ENCODE measurements around the gene GFPT2. TPM values are rescaled to one million over a fixed set of nuclear protein-coding genes. Genes with fewer than 3 reads are reported as not detected.

Gene GFPT2
- total RNA-seq, 1 donor from 2014 or later: 0.13 TPM

DNA sequence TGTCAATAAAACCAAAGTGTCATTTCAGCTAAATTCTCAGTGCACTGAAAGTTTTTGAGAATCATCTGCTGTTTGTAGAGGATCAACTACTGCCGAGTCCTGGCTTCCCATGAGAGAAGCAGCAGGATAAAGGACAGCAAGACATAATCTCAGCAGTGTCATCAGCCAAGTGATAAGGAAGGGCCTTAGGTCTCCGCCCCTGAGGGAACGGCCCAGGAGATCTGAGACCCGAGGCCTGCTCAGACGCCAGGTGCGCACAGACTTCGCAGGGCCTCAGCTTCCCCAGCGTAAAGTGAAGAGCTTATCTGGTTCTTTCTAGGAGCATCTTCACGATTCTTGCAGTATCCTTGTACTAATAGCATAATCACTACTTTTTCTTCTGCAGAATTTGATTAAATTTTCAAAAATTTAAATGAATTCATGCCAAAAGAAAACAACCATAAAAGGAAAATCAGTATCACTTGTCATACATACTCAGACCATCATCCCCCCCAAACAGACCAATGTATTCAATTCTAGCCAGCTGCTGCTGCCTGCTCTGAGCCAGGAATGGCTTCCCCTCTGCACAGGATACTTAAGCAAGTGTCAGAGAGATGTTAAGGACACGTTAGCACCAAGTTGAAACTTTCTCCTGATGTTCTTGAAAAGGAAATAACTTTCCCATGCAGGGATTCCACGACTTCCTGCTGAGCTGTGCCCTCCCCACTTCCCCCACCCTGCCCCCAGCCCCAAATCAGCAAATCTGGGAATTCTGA, 2.2 kb downstream of the GFPT2 start:
- no peak for DNase-seq (ENCODE audit: low read depth in 2 of 2)

DNA sequence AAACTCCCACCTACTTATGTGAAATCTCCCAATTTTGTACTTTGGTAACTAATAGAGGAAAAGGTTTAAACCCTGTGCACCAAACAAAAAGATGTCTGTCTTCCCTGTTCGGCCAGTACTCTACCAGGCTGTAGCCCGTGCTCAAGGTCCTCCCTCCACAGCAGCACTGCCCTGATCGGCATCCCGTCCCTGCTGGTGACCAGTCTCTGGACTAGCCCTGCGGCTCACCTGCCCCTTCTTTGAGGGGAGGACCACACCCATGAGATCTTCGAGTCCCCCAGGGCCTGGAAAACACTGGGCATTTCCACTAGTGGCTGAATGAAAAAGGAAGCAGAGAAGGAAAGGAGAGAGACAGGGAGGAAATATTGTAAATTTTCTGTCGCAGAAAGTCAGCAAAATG, 2.8 kb downstream of the GFPT2 start:
- no peak for DNase-seq (ENCODE audit: low read depth in 2 of 2)

DNA sequence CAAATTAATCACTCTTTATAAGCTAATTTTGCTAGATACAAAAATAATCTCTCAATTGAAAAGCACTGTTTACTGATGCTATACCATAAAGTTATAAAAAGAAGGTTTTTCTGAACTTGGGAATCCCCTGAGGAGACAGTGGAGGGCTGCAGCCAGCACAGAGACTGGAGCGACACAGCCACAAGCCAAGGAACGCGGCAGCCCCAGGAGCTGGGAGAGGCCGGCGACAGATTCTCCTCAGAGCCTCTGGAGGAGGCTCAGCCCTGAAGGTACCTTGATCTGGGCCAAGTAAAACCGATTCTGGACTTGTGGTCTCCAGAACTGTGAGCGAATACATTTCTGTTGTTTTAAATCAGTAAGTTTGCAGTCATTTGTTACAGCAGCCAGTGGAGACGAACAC, 3.7 kb downstream of the GFPT2 start:
- DNase-seq (ENCODE audit: low read depth in 2 of 2): no peak

DNA sequence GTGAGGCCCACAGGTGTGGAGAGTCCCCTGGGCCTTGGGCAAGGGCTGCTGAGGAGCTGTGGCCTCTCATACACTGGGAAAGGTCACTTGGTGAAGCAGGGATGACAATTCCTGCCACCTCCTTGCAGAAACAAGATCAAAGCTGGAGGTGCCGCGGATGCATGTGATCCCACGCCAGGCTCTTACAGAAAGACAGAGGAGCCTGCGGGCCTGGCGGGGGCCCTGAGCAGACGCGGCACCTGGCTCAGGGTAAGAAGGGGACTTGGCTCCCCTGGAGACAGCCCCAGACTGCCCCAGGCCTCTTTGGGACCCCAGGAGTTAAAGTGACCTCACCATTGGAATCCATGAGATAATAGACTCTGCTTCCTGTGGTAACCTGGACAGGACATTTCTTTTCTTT, 4.8 kb downstream of the GFPT2 start:
- no peak for DNase-seq (ENCODE audit: low read depth in 2 of 2)

DNA sequence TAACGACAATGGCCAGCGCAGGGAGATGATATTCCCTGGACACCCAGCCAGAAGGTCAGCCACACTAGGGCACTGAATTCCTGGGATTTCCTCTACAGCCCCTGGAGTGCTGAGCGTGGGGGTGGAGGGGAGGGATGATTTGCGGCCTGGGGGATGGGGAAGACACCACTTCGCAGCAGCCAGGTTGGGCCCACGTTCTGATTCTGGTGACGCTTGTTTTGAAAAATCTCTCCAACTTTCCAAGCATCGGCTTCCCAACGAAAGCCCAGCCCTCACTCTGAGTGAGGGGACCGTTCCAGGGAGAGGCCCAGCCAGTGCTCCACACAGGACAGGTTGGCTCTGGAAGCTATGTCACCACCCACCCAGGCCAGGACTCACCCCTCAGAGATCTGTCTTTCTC, 5.4 kb downstream of the GFPT2 start:
- DNase-seq (ENCODE audit: low read depth in 2 of 2): no peak

DNA sequence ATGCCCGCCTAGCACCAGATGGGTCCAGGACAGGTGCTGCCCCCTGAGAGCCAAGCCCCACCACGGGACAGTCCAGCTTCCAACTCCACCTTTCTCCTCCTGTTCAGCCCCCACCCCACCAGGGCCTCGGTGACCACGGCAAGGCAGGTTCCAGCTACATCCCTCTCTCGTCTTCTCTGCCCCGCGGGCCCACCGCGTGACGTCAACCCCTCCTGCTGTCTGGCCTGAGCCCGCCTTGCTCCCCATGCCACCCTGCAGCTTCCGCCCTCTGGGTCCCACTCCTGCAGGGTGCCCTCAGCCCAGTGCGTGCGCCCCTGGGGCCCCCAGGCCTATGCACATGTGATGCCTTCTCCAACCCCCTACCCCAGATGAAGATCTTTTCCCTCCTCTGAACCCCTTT, 6.8 kb downstream of the GFPT2 start:
- no peak for DNase-seq (ENCODE audit: low read depth in 2 of 2)

DNA sequence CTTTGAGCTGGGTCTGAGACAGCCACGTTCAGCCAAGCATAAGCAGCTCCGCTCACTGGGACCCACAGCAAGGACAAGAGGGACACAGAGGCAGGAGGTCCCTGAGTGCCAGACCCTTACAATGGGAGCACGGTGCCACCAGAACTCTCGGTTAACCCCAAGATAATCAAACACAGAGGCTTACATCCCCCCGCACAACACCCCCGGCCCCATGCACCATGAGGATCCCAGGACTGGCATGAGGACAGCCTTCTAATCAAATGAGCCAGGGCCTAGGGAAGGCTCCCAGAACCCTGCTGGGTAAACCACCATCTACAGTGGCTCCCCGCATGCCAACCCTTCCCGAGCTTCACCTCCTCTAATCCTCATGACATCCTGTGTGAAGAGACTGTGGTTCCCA, 7.4 kb downstream of the GFPT2 start:
- DNase-seq (ENCODE audit: low read depth in 2 of 2): no peak

DNA sequence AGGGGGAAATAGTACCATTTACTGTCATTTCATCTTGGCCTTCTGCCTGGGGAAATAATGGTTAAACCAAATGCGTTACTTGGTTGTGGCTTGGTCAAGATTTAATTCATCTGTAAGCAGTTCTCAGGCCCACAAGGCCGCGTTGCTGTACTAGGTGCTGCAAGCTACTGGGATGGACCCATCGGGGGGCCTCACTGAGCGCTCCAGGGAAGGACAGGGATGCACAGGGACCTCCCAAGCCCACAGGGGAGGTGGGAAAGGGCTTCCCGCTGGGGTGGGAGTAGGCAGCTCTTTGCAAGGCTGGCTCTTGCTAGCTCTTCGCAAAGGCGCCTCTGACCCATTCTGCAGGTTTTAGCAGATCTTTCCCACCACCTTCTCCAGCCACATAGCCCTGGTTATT, 8.0 kb downstream of the GFPT2 start:
- no peak for DNase-seq (ENCODE audit: low read depth in 2 of 2)

DNA sequence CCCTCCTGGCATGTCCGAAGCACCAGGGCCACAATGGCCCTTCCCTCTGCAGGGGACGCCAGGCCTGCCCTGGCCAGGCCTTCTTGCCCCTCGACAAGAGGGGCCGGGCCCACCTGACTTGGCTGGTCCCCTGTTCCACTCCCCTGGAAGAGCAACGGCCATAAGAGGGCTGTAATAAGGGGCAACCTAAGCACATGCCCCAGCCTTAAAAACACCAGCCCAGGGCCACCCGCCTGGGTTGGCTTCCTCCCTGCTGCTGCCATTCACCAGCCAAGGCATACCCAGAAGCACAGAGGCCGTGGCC, 8.5 kb downstream of the GFPT2 start:
- no peak for DNase-seq (ENCODE audit: low read depth in 2 of 2)

DNA sequence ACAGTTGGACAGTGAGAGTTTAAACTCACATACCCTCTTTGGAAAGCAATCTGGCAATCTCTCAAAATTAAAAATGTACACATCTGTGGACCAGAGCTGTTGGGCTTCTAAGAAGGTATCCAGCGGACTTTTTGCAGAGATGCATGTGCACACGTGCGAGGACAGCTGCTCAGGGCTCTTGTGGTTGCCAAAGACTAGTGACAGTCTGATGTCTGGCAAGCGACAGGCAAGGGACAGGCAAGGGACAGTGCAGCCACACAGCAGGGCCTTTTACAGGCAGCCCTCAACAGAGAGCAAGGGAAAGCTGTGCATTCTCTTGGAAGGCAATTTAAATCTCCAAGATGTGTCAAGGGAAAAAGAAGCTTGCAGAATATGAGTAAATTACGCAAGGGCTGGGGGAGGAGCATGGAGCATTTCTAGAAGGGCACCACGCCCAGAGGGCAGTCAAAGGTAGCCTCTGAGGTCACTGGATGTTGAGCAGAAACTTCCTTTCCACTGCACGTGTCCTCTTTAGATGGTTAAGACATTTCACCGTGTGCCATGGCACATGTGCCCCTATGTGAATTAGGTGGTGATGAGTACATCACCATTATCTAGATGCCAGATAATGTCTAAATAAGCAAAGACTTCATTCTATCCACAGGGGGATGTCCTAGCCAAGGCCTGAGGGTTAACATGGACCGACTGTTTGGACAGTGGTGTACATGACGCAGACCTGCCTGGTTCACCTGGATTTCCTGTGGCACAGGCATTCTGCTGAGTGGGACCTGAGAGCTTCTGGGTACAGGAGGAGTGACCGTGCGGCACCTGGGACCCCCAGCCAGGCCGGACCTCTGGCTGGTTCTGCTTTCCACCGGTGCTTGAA, 9.1 kb downstream of the GFPT2 start:
- DNase-seq (ENCODE audit: low read depth in 2 of 2): no peak

DNA sequence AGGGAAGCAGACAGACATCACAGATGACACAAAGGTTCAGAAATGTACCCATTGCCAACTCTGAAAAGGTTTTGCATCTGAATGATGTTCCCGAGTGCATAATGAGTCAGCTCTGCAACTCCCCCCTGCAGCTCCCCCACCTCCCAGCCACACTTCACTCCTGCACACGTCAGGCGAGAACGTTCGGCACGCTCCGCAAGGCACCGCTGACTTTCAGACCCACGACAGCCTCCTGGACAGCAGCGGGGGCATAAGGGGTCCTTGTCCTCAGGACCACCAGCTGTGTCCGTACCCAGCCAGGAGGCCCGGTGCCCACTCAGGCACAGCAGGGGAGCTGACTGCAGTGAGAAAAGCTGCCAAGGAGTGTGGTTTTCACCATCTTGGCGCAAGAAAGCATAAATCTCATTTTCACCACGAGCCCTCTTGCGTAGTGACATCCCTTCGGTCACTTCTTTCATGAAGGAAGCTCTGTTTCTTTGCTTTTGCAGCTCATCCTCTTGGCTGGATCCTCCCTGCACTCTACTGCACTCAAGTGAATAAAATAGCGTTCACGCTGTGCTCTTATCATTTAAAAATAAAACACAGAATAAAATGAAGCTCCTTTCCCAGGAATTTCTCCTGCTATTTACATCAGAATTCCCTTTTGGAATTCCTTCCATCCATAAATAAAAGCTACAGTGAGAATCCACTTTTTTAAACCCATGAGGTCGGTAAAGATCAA, 9.9 kb downstream of the GFPT2 start:
- no peak for DNase-seq (ENCODE audit: low read depth in 2 of 2)

DNA sequence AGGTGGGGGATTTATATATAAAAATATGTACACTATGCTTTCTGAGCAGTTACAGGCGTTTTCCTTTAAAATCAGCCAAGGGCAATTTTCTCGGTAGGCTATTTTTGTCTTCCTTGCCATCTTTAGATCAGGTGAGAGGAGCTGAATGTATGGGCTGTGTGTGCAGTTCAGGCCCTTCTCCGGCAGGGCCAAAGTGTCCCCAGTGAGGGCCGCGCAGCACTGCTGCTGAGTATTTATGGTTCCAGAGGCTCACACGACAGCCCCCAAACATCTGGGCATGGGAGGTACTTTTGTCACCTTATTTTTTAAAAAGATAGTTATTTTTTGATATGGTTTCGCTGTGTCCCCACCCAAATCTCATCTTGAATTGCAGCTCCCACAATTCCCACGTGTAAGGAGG, 11.5 kb downstream of the GFPT2 start:
- DNase-seq (ENCODE audit: low read depth in 2 of 2): no peak

DNA sequence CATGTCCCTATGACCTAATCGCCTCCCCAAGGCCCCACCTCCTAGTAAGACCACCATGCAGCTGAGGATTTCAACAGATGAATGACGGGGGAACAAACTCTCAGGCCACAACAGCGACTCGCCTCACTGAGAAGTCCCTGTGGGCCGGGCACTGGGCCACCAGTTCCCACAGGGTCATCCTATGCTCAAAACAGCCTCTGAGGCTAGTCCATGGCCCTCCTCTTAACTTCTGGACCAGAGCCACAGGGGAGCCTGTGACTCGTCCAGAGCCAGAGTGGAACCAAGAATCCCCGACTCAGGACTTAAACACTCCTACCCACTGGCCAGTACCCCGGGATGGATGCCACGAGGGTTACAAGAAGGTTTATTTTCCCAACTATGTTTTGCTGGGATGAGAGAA, 12.3 kb downstream of the GFPT2 start:
- no peak for DNase-seq (ENCODE audit: low read depth in 2 of 2)

DNA sequence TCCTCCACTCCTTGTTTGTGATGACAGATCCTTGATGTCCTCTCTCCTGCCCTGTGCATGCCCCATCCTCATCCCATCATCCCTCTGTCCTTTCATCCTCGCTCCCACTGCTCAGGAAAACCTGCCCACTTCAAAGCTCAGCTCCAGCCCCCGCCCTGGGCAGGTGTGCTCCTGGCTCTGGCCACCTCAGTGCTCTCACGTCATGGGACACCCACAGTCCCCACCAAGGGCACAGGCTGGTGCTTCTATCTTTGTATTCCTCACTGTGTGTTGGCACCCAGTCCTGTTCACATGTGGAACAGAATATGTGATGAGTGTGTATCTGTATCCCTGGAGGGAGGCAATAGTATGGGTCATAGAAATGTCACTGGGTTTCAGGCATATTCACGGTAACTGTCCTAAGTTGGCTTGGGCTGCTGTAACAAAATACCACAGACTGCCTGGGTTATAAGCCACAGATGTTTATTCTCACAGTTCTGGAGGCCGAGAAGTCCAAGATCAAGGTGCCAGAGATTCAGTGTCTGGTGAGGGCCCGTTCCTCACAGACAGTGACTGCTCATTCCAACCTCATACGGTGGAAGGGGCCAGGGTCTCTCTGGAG, 13.5 kb downstream of the GFPT2 start:
- no peak for DNase-seq (ENCODE audit: low read depth in 2 of 2)

DNA sequence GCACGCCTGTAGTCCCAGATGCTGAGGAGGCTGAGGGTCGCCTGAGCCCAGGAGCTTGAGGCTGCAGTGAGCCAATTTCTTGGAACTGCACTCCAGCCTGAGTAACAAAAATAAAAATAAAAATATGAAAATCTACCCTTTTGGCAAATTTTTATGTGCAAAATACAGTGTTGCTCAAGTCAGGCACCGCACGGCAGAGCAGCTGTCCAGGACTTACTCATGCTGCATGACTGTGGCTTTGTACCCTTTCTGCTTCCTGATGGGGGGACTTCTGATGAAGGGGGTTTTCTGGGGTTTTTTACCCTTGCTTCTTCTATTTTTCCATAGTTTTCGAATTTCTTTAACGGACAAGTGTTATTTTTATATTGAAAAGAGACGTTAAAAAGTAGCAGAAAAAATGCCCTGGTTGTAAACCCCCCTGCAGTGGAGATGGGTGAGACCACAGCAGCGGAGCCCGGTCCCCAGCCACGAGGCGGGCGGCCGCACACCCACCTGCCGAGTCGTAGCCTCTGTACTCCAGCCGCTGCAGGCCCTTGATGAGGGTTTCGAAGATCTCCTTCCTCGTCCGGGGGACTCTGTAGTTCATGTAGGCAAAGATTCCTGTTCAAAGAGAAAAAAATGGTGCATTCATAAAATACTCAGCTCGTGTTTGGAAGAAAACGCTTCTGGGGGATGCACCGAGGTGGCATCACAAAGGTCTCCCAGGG, 15.0 kb downstream of the GFPT2 start:
- no peak for DNase-seq (ENCODE audit: low read depth in 2 of 2)

DNA sequence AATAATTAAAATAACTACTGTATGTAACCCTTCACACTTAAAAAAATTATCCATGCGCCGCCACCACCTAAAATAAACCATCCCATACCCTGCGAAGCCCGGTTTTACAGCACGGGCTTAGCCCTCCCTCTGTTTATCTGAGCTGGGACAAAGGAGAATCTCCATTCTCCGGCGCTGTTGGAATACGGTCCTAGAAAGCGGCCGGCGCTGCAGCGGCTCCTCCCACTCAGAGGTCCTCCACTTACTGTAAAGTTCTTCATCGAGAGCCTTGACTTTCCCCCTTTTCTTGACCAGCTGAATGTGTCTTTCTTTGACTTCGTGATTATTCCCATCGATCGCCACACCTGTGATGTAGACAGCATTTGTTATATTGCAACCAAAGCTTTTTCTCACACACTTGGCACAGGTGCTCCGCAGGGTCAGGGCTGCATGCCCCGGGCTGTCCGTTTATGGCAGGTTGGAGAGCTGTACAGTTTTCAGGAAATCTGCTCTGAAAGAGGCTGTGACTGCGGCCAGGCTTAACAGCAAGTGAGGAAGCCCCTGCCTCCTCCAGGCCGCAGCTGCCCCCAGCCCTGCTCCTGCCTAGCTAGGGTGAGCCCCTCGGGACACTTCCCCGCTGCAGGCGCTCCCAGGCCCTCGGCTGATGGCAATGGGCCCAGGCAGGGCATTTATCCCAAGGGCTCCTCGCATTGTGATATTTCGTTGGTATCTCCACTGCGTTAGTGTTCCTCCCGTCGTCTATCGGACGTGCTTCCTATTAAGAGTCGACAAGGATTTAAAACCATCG, 16.7 kb downstream of the GFPT2 start:
- DNase-seq (ENCODE audit: low read depth in 2 of 2): no peak

DNA sequence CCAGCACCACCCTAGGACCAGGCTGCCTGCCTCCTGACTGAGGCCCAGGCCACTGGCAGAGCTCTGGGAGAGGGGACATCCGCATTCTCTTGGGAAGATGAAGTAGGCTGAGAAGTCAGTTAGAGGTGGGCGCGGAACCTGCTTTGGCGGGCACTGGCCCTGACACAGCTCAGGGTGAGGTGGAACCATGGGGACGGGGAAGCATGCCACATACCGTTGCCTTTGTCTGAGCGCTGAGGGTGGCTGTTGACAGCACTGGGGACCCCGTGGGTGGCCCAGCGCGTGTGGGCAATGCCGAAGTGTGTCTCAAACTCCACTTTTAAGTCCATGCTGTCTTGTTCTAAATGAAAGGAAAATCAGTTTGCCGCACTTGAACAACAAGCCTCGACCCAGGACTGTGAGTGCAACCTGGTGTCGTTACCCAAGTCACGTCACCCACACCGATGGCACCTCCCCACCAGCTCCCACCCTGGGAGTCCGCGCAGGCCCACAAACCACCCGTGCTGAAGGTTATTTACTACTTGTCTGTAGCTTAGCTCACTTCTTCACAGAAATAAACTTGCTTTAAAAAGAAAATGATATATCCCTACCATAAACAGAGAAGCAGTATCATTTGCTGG, 17.4 kb downstream of the GFPT2 start:
- DNase-seq (ENCODE audit: low read depth in 2 of 2): no peak

DNA sequence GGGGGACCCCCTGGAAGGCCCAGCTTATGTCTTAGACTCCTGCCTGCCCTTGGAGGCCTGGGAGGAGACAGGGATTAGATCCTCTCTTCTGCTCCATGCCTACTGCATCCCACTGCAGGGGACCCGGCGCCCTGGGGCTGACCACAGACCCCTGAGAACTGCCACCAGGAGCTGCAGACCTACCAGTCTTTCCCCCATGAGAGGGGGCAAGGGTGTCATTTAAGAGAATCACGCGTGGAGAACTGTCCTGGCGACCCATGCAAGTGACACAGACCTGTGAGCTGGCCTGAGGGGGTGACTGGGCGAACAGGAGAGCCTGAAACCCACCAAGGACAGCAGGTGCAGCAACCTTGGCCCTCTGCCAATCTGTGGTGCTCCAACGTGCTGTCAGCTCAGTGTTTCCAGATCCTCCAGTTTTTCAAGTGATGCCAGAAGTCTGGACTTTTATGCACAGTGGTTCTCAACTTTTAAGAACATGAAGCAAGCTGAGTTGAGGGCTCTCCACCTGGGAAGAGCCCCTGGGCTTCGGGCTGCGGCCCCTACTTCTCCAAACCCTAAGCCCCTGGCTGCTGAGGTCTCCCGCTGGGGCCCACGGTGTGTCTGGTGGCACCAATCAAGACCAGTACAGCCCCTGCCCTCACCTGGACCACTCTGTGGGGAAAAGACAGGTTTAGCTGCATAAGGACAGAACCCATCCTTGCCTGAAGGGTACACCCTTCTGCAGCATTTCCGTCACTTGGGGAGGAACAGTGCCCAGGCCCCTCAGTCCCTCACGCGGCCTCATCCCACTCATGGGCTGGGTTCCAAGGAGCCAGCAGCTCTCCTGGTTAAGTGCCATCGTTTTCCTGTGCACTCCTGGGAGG, 18.2 kb downstream of the GFPT2 start:
- DNase-seq (ENCODE audit: low read depth in 2 of 2): no peak

DNA sequence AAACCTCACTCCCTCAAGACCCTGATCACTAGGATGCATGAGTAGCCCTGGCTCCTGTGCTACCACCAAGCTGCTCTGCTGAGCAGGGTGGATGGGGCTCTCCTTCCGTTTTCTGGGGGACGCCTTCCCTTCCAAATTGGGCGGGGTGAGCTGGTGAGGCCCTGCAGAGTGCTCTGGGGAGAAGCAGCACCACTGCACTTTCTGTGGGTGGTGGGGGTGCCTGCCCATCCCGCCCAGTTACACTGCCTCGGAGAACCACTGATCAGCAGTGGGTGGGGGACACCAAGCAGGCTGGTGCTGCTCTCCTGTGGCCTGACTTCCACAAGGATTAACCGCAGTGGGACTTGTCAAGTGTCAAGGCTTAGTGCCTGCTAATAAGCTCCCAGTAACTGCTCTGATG, 19.0 kb downstream of the GFPT2 start:
- no peak for DNase-seq (ENCODE audit: low read depth in 2 of 2)
